BLaER1 treated with 17β-estradiol and CSF1 and Interleukin-3, amounts not matched to agents 10 nM and 100 nM (cell line): Measurements from ENCODE around the gene GNAS-AS1.

Experiments
- H3K27ac ChIP-seq, 11 experiments: shearing (Covaris generic); formaldehyde crosslinking; 2 replicates each; pipeline ENCODE4 v1.8.1; 2022
- H3K27me3 ChIP-seq, 11 experiments: shearing (Covaris generic); formaldehyde crosslinking; 2 replicates each; pipeline ENCODE4 v1.8.1; 2022
- H3K36me3 ChIP-seq, 11 experiments: shearing (Covaris generic); formaldehyde crosslinking; 2 replicates each; pipeline ENCODE4 v1.8.1; 2022
- H3K4me1 ChIP-seq, 10 experiments: shearing (Covaris generic); formaldehyde crosslinking; 2 replicates each; pipeline ENCODE4 v1.8.1; 2022
- H3K4me2 ChIP-seq, 11 experiments: shearing (Covaris generic); formaldehyde crosslinking; 2 replicates each; pipeline ENCODE4 v1.8.1; 2022
- H3K4me3 ChIP-seq, 10 experiments: shearing (Covaris generic); formaldehyde crosslinking; 2 replicates each; pipeline ENCODE4 v1.8.1; 2022
- H3K9ac ChIP-seq, 11 experiments: shearing (Covaris generic); formaldehyde crosslinking; 2 replicates each; pipeline ENCODE4 v1.8.1; 2022
- H3K9me3 ChIP-seq, 11 experiments: shearing (Covaris generic); formaldehyde crosslinking; replicated peaks in 1 of 11; 2 replicates each; pipeline ENCODE4 v1.8.1; 2022
- H4K20me1 ChIP-seq, 11 experiments: shearing (Covaris generic); formaldehyde crosslinking; 2 replicates each; pipeline ENCODE4 v1.8.1; 2022
- Cebpa-rat ChIP-seq, 11 experiments: shearing (Covaris generic); IDR thresholded peaks; 2 replicates each; pipeline ENCODE4 v1.8.1; 2022

Gene GNAS-AS1

GRCh38 chr20:58889798-58890517, 39.3 kb upstream of the GNAS-AS1 start:
- H3K4me1 ChIP-seq, result peaks cover 32 to 64% (median 46%) of the 10 kb centered on the region in 10 experiments
- H4K20me1 ChIP-seq, result peaks cover 21 to 41% (median 34%) of the 10 kb centered on the region in 11 experiments
- H3K36me3 ChIP-seq, result peaks cover 0 to 14% (median under 1%) of the 10 kb centered on the region in 11 experiments; a peak in 7 of 22 replicates
- TF ChIP-seq Cebpa-rat (IDR thresholded peaks at IDR 0.05), result no peak
- peaks cover 0 to 18% (median 8%) of the 10 kb centered on the region in 11 experiments; a peak in 13 of 22 replicates for H3K9me3 ChIP-seq
- no peaks in the 10 kb centered on the region for H3K27me3 ChIP-seq
- peak overlapping the region; percentile 88 to 99 (median 96) for H3K9ac ChIP-seq
- H3K4me3 ChIP-seq, result peak overlapping the region; percentile 66 to 91 (median 80)
- H3K4me2 ChIP-seq, result peak overlapping the region; percentile 74 to 97 (median 86)
- H3K27ac ChIP-seq, result peak overlapping the region; percentile 86 to 98 (median 95)

DNA sequence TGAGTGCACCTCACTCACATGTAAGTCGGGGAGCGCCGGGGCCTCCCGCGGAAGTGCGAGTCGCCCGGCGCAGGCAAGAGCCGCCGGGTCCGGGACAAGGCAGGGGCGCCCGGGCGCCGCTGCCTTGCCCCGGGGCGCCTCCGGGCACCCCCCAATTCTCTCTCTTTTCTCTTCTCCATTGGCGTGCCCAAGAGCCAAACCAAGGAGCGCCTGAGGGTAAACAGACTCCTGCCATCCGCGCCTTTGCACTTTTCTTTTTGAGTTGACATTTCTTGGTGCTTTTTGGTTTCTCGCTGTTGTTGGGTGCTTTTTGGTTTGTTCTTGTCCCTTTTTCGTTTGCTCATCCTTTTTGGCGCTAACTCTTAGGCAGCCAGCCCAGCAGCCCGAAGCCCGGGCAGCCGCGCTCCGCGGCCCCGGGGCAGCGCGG, 38.6 kb upstream of the GNAS-AS1 start:
- peaks cover 0 to 11% (median 0%) of the 10 kb centered on the region in 11 experiments; a peak in 5 of 22 replicates for H3K36me3 ChIP-seq
- peaks cover 0 to 18% (median 8%) of the 10 kb centered on the region in 11 experiments; a peak in 13 of 22 replicates for H3K9me3 ChIP-seq
- no peak for TF ChIP-seq Cebpa-rat (IDR thresholded peaks at IDR 0.05)
- peak overlapping the region; percentile 88 to 99 (median 96) for H3K9ac ChIP-seq
- no peaks in the 10 kb centered on the region for H3K27me3 ChIP-seq
- peaks cover 28 to 62% (median 42%) of the 10 kb centered on the region in 10 experiments for H3K4me1 ChIP-seq
- H4K20me1 ChIP-seq, result peaks cover 15 to 35% (median 28%) of the 10 kb centered on the region in 11 experiments
- peak overlapping the region; percentile 66 to 91 (median 80) for H3K4me3 ChIP-seq
- peak overlapping the region; percentile 86 to 98 (median 95) for H3K27ac ChIP-seq
- peak overlapping the region; percentile 74 to 97 (median 86) for H3K4me2 ChIP-seq

DNA sequence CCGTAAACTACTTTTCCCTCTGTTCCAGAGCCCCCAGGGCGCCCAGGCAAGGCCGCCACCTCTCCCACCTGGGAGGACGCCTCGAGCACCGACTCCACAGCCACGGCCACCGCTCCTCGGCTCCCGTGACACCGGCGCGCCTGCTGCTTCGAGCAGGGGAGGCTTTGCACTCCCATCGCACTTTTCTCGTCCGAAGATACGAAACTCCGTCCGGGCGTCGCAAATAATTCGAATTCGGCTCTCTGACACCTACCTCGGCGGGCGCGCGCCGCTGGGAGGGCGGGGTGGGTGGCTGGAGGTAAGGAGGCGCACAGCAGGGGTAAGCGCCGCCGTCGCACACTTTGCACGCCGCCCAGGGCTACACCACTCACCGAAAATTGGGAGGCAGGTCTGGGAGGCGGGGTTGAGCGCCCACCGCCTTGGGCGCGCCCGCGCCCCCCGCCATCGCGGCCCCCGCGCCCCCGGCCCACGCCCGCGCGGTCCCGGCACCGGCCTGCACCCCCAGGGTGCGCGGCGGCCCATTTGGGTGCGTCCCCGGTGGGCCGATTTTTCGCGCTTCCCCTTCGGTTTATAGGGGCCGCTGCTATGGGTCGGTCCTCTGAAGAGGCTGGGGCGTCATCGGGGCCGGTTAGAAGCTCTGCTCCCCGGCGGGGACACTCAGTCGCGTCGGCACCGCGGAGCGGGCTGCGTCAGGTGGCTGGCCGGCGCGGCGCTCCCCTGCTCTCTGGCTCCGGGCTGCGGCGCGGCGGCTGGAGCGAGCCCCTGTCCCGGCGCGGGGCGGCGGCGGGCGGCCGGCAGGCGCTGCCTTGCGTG, 38.0 kb upstream of the GNAS-AS1 start:
- peaks cover 0 to 18% (median 8%) of the 10 kb centered on the region in 11 experiments; a peak in 13 of 22 replicates for H3K9me3 ChIP-seq
- peak overlapping the region; percentile 86 to 98 (median 95) for H3K27ac ChIP-seq
- H3K36me3 ChIP-seq, result peaks cover 0 to 5% (median 0%) of the 10 kb centered on the region in 11 experiments; a peak in 4 of 22 replicates
- no peak for TF ChIP-seq Cebpa-rat (IDR thresholded peaks at IDR 0.05)
- peak overlapping the region; percentile 88 to 99 (median 96) for H3K9ac ChIP-seq
- peak overlapping the region; percentile 66 to 91 (median 80) for H3K4me3 ChIP-seq
- H3K4me1 ChIP-seq, result peaks cover 22 to 56% (median 36%) of the 10 kb centered on the region in 10 experiments
- H3K4me2 ChIP-seq, result peak overlapping the region; percentile 77 to 97 (median 90)
- H3K27me3 ChIP-seq, result no peaks in the 10 kb centered on the region
- peaks cover 9 to 28% (median 21%) of the 10 kb centered on the region in 11 experiments; a peak in 20 of 22 replicates for H4K20me1 ChIP-seq

DNA sequence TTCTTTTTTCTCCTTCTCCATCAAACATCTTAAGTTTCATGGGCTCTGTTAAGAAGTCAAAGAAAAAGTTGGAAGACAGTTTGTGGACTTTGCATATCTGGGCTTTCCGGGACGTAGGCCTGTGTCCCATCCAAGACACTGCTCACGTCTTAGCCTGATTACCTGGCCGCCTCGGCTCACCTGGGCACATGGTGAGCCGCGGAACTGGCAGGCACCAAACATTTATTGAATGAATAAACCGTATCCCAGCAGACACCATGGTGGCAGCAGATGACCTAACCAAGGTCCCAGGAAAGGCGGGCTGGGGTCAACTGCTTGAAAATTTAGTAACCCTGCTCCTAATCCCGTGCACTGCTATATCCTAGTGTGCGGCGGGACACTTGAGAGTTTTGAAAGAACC, 37.4 kb upstream of the GNAS-AS1 start:
- no peak for TF ChIP-seq Cebpa-rat (IDR thresholded peaks at IDR 0.05)
- Histone ChIP-seq H3K9ac (peak overlapping the region; percentile 88 to 99 (median 96)), H3K4me2 (peak overlapping the region; percentile 75 to 94 (median 90)), H3K36me3 (no peaks in the 10 kb centered on the region; a peak in 2 of 22 replicates), H3K4me3 (peak overlapping the region; percentile 66 to 91 (median 80)), H3K9me3 (peaks cover 0 to 18% (median 8%) of the 10 kb centered on the region in 11 experiments; a peak in 13 of 22 replicates), H3K4me1 (peaks cover 19 to 50% (median 33%) of the 10 kb centered on the region in 10 experiments), H3K27ac (peak overlapping the region; percentile 86 to 98 (median 95); a peak in 21 of 22 replicates), H3K27me3 (no peaks in the 10 kb centered on the region), H4K20me1 (peaks cover 3 to 22% (median 15%) of the 10 kb centered on the region in 11 experiments; a peak in 19 of 22 replicates)

DNA sequence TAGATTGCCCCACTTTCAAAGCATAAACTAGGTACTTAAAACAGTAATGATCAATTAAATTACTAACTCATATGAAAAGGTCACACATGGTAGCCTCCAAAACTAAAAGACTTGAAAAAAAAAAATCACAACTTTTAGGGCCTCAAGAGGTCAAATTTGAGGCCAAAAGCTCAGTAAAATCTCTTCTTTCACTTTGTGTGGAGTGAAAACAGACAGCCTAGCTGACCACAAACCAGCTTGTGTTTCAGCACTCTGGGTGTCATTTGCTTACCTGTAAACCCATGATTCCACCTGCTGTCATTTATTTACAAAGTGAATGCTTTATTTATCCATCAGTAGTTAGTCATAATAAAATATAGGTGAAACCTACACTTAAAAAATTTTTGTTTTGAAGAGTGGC, 35.8 kb upstream of the GNAS-AS1 start:
- H3K9ac ChIP-seq, result no peak overlapping the region; a peak in 1 of 22 replicates

DNA sequence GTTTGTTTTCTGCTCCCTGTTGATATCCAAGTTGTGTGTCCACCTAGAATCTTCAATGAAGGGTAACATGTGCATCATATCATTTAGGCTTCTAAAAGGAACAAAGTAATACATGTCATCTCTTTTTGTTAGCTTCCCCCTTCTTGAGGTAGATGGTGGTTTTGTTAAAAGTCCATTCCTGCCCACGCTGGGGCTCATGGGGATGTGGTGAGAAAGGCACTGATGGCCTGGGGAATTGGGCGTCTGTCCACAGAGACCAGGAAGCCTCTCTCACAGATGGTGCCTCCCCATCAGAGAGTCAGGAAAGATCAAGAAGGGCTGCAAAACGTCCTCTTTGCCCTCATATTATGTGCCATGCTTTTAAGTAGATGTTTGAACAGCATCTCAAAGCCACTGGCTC, 34.3 kb upstream of the GNAS-AS1 start:
- Histone ChIP-seq H3K4me2 (peak overlapping the region in 7 of 11 experiments; percentile 1 to 47 (median 10); a peak in 7 of 22 replicates), H3K4me3 (no peak overlapping the region)

More for the DNA sequence above, 35.8 kb upstream of the GNAS-AS1 start:
- Histone ChIP-seq H3K4me1 (peaks cover 19 to 50% (median 33%) of the 10 kb centered on the region in 10 experiments), H3K9me3 (peaks cover 0 to 18% (median 8%) of the 10 kb centered on the region in 11 experiments; a peak in 13 of 22 replicates), H3K4me2 (peak overlapping the region in 6 of 11 experiments; percentile 8 to 94 (median 84); a peak in 7 of 22 replicates), H3K27me3 (no peaks in the 10 kb centered on the region), H4K20me1 (peaks cover 0 to 16% (median 9%) of the 10 kb centered on the region in 11 experiments; a peak in 10 of 22 replicates), H3K36me3 (no peaks in the 10 kb centered on the region), H3K4me3 (no peak overlapping the region), H3K27ac (no peak overlapping the region)
- no peak for TF ChIP-seq Cebpa-rat (IDR thresholded peaks at IDR 0.05)

GRCh38 chr20:58883241-58883691, 32.6 kb upstream of the GNAS-AS1 start:
- TF ChIP-seq Cebpa-rat (IDR thresholded peaks at IDR 0.05), result no peak
- Histone ChIP-seq H3K27me3 (no peaks in the 10 kb centered on the region), H4K20me1 (no peaks in the 10 kb centered on the region), H3K4me3 (no peak overlapping the region), H3K4me2 (no peak overlapping the region), H3K9me3 (peaks cover 0 to 14% (median 7%) of the 10 kb centered on the region in 11 experiments; a peak in 12 of 22 replicates), H3K27ac (no peak overlapping the region), H3K4me1 (peaks cover 13 to 40% (median 31%) of the 10 kb centered on the region in 10 experiments), H3K9ac (no peak overlapping the region), H3K36me3 (no peaks in the 10 kb centered on the region)

More for the DNA sequence above, 34.3 kb upstream of the GNAS-AS1 start:
- H4K20me1 ChIP-seq, result peaks cover 0 to 9% (median 7%) of the 10 kb centered on the region in 11 experiments; a peak in 10 of 22 replicates
- no peak overlapping the region for H3K9ac ChIP-seq
- no peak for TF ChIP-seq Cebpa-rat (IDR thresholded peaks at IDR 0.05)
- no peak overlapping the region for H3K27ac ChIP-seq
- peaks cover 0 to 18% (median 8%) of the 10 kb centered on the region in 11 experiments; a peak in 13 of 22 replicates for H3K9me3 ChIP-seq
- peaks cover 16 to 45% (median 32%) of the 10 kb centered on the region in 10 experiments for H3K4me1 ChIP-seq
- H3K27me3 ChIP-seq, result no peaks in the 10 kb centered on the region
- H3K36me3 ChIP-seq, result no peaks in the 10 kb centered on the region

GRCh38 chr20:58882704-58883089, 32.0 kb upstream of the GNAS-AS1 start:
- no peak for TF ChIP-seq Cebpa-rat (IDR thresholded peaks at IDR 0.05)
- peaks cover 13 to 40% (median 30%) of the 10 kb centered on the region in 10 experiments for H3K4me1 ChIP-seq
- H3K4me3 ChIP-seq, result no peak overlapping the region
- no peaks in the 10 kb centered on the region for H3K27me3 ChIP-seq
- H3K9me3 ChIP-seq, result peaks cover 0 to 14% (median 7%) of the 10 kb centered on the region in 11 experiments; a peak in 12 of 22 replicates
- no peak overlapping the region for H3K4me2 ChIP-seq
- no peak overlapping the region for H3K27ac ChIP-seq
- no peaks in the 10 kb centered on the region for H4K20me1 ChIP-seq
- no peak overlapping the region for H3K9ac ChIP-seq
- H3K36me3 ChIP-seq, result no peaks in the 10 kb centered on the region
